GM18508 (cell line): ENCODE data around the gene FASTK.

Source experiments
- ATAC-seq: cut with Tn5 transposase; IDR thresholded peaks from one replicate; pipeline ENCODE4 v1.9.1; 2021; ENCODE audit warnings: moderate number of reproducible peaks; ENCODE audit not compliant: insufficient read depth, unreplicated experiment

FASTK gene

GRCh38 chr7:151083071-151083823, 2.6 kb upstream of the FASTK start, which contains the start of gene TMUB1:
Gene TMUB1 (minus strand): TSS chr7:151083493. CDS start chr7:151082563, 930 bp downstream.
- ATAC-seq: no peak

GRCh38 chr7:151082141-151083070, 1.8 kb upstream of the FASTK start:
- no peak for ATAC-seq

- ATAC-seq: no peak
These were observed 827 bp upstream of the FASTK start for GRCh38 chr7:151081170-151082101.

GRCh38 chr7:151080067-151080521, 515 bp downstream of the FASTK start:
- ATAC-seq: no peak

- no peak for ATAC-seq
These were observed 1.3 kb downstream of the FASTK start for GRCh38 chr7:151079199-151079910.

- no peak for ATAC-seq
These were observed 2.2 kb downstream of the FASTK start for GRCh38 chr7:151078233-151079040.

- ATAC-seq: no peak
These were observed 2.8 kb downstream of the FASTK start for GRCh38 chr7:151077705-151078232.

GRCh38 chr7:151076863-151077704, 3.5 kb downstream of the FASTK start:
- no peak for ATAC-seq

- no peak for ATAC-seq
These were observed 4.6 kb downstream of the FASTK start for GRCh38 chr7:151075978-151076426.

- no peak for ATAC-seq
These were observed 5.0 kb downstream of the FASTK start for GRCh38 chr7:151075662-151075971.

GRCh38 chr7:151074817-151075661, 5.6 kb downstream of the FASTK start:
- no peak for ATAC-seq

- ATAC-seq: no peak
These were observed 6.6 kb downstream of the FASTK start for GRCh38 chr7:151073990-151074389.

GRCh38 chr7:151071032-151071866, 9.4 kb downstream of the FASTK start:
- no peak for ATAC-seq

GRCh38 chr7:151070574-151070960, 10.0 kb downstream of the FASTK start:
- no peak for ATAC-seq

- no peak for ATAC-seq
These were observed 10.6 kb downstream of the FASTK start for GRCh38 chr7:151069841-151070573.
